ENCODE measurements around the gene KIF13A.
"Not testable (repeated sequence)": the region's sequence is repeated elsewhere in the genome, so short reads cannot be mapped to it uniquely, and the experiment has no call there.

KIF13A gene

DNA sequence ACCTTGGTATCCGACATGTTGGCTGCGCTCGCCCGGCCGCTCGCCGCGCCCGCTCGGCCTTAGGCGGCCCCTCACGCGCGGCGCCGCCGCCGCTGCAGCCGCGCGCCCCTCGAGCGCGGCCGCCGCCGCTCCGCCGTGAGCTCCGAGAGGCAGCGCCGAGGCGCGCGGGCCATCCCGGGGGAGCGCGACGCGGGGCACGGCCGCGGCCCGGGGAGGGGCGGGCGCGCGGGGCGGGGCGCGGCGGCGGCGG is at the start of gene KIF13A:
Gene KIF13A (minus strand): TSS at position 189 of the 250 bp plus-strand sequence. CDS start 172 bp downstream, at position 17.
- DNase-seq: no peak

DNA sequence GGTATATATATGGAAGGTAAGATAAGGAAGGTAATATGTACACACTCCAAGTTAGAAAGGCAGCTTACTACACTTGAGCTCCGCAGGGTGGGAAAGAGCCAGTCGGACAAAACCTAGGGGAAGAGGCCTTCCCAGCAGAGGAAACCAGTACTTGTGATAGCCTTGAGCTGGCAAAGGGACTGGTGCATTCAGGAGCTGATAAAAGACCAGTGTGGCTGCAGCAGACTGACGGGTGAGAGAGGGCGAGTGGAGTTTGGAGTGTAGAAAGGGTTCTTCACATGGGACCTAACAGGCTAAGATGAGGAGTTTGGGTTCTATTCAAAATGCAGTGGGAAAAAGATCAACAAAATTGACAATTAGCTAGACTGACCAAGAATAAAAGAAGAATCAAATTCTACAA is 49.3 kb upstream of the KIF13A start:
- no peak for DNase-seq

DNA sequence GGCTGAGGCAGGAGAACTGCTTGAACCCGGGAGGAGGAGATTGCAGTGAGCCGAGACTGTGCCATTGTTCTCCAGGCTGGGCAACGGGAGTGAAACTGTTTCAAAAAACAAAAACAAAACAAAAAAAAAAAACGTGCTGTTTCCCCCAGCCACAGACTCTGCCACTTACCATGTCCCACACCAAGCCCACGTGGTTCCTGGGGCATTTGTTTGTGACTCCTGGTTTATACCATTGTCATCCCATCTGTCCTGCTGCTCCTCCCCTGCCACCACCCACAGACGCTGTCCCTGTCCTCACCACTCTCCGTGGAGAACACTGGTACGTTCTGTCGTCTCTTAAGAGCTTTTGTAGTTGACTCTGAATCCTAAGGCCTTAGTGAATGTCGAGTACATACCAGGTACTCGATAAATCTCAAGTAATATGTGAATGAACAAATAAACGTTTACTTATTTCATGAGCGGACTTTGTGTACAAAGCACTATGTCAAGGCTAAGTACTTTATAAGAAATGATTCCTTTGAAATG is 48.0 kb upstream of the KIF13A start:
- no peak for DNase-seq

DNA sequence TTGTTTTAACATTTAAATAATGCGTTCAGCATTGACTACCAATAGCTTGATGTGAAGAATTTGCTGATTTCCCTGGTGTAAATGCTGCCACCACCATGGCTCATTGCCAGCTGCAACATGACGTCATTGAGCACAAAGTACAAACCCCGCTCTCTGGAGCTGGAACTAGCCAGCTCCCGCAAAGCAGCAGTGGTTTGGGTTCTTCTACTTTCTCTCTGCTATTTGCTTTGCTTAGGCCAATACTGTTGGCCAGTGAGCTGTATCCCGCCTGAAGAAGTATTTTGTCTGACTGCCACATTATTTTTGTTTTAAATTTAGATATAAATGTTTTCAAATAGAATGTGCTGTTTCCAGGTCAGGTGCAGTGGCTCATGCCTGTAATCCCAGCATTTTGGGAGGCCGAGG is 47.4 kb upstream of the KIF13A start:
- no peak for DNase-seq

DNA sequence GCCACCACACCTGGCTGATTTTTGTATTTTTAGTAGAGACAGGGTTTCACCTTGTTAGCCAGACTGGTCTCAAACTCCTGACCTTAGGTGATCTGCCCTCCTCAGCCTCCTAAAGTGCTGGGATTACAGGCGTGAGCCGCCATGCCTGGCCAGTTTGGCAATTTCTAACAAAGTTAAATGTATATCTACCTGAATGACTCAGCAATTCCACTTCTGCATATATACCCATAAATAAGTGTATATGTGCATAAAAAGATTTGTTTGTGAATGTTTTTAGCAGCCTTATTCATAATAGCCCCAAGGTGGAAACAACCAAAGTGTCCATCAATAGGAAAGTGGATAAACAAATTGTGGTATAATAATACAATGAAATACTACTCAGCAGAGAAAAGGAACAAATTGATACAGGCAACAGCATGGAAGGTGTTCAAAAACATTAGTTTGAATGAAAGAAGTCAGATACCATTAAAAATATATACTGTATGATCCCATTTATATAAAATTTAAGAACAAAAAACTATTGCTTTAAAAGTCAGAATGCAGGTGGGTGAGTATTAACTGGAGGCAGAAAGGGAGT is 44.3 kb upstream of the KIF13A start:
- no peak for DNase-seq

DNA sequence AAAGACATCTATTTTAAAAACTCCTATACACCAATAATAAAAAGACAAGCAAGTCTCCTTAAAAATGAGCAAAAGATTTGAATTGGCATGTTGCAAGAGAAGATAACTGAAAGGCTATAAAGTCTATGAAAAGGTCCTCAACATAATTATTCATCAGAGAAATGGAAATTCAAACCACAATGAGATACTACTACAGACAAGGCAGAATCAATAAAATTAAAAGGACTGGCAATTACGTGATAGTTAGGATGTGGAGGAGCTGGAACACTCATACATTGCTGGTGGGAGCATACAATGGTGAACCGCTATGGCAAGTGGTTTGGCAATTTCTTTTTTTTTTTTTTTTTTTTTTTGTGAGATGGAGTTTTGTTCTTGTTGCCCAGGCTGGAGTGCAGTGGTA is 43.8 kb upstream of the KIF13A start:
- no peak for DNase-seq

DNA sequence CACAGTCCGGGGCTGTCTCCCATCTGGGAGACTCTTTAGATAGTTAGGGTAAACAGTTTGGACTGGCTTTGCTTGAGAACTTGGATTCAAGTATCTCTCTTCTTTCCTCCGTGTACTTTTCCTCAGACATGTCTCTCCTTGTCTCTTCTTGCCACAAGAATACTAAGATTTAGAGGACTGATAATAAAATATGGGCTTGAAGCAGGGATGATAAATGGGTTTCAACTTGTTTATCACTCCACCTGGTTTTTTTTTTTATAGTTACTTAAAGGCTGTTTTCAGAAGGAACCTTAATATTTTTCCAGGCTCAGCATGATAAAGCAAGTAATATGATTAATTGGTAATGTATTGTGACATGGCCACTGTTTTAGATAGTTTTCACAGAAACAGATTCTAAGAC is 40.9 kb upstream of the KIF13A start:
- DNase-seq: no peak

DNA sequence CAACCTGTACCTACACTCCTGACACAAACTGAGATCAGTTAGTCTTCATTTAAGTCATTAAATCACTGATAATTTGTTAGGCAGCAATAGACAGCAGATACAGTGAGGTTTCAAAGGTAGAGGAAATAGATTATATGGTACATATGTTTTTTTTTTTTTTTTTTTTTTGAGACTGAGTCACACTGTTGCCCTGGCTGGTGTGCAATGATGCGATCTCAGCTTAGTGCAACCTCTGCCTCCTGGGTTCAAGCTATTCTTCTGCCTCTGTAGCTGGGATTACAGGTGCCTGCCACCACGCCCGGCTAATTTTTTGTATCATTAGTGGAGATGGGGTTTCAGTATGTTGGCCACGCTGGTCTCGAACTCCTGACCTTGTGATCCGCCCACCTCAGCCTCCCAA is 38.2 kb upstream of the KIF13A start:
- no peak for DNase-seq

DNA sequence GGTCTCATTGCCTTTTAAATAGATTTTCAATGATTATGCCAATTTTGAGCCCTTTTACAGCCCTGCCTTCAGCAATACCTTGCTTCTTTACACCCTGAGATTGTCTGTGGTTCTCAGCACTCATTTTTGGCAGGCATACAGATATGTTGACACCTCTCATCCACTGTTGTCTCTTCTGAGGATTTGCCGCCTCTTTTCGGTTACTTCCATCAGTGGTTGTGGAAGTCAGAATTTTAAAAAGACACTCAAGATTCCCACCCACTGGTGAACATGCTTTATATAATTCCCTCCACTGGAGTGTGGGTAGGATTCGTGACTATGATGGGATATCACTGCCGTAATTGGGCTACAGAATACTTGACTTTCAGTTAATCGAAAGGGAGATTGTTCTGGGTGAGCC is 37.4 kb upstream of the KIF13A start:
- no peak for DNase-seq

DNA sequence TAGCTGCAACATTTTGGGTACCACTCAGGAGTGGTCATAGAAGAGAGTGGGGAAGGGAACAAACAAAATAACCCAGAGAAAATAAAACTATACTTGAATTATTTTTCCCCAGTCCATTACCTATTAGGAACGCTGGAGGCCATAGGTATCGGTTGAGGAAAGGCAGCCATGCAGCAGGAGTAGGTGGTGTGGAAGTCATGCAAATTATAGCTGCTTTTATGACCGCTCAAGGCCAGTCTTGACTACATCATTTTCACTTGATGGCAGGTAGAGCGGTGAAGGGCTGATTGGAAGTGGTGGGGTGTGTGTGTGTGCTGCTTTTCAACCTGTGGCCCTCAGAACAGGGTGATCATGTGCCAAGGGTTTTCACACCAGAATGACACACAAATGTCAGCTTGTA is 36.5 kb upstream of the KIF13A start:
- no peak for DNase-seq

DNA sequence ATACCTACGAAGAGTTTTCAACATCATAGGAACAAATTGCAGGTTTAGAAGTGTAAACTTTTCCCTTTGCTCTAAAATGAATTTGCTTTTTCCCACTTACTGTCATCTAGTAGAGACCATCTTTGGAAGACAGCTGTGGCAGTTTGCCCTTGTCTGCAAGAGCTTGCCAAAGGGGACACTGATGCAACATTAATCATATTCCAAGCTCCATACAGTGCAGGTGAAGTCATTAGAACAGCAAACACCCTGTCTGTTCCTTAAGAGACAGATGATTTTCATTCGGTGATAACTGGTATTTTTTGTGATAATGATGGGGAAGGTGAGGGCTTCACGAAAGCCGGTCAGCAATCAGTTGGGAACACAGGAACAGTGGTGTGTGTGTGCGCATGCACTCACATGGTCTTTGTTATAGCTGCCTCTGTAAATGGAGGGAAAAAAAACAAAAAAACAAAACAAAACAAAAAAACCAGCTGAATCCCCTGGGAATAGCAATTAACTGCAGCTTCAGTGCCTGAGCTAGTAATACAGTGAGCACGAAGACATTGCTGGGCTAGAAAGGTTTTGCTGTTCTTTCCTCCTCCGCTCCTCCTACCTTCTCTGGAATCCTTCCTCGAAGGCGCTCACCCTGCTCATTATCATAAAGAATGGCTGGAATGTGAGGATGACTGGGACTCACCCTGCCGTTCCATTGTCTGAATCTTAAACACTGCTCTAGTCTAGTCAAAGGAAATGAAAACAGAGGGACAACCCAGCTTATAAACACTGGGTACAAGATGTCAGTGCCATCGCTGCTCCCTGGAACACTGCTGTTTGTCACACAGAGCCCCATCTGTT is 35.2 kb upstream of the KIF13A start:
- no peak for DNase-seq

DNA sequence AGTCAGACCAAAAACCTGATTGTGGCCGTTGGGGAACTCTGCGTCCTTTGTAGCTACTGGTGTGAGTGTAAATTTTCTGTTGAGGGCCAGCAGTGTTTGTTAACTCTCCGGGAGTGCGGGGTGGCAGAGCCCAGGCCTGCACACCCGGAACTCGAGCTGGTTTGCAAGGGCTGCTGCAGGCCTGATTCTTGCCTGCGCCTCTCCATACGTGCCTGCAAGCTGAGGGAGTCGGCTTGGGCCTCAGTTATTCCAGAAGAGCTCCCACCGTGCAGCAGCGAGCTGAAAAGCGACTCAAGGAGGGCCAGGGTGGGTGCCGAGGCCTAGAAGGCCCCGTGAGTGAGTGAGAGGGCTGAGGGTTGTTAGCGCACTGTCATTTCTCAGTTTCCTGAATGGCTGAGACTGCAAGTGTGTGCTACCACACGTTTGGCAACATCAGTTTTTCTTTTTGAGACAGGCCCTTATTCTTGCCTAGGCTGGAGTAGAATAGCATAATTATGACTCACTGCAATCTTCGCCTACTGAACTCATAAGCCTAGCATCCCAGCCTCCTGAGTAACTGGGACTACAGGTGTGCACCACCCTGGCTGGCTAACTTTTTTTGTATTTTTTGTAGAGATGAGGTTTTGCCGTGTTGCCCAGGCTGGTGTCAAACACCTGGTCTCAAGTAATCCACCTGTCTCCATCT is 33.9 kb upstream of the KIF13A start:
- DNase-seq: no peak

DNA sequence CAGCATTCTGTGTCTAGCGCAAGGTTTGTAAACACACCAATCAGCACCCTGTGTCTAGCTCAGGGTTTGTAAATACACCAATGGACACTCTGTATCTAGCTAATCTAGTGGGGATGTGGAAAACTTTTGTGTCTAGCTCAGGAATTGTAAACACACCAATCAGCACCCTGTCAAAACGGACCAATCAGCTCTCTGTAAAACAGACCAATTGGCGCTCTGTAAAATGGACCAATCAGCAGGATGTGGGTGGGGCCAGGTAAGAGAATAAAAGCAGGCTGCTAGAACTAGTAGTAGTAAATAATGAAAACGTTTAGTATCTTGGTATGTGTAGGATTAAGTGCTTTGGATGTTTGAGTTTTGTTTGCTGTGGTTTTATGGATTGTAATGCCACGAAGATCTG is 33.1 kb upstream of the KIF13A start:
- DNase-seq: not testable (repeated sequence)

DNA sequence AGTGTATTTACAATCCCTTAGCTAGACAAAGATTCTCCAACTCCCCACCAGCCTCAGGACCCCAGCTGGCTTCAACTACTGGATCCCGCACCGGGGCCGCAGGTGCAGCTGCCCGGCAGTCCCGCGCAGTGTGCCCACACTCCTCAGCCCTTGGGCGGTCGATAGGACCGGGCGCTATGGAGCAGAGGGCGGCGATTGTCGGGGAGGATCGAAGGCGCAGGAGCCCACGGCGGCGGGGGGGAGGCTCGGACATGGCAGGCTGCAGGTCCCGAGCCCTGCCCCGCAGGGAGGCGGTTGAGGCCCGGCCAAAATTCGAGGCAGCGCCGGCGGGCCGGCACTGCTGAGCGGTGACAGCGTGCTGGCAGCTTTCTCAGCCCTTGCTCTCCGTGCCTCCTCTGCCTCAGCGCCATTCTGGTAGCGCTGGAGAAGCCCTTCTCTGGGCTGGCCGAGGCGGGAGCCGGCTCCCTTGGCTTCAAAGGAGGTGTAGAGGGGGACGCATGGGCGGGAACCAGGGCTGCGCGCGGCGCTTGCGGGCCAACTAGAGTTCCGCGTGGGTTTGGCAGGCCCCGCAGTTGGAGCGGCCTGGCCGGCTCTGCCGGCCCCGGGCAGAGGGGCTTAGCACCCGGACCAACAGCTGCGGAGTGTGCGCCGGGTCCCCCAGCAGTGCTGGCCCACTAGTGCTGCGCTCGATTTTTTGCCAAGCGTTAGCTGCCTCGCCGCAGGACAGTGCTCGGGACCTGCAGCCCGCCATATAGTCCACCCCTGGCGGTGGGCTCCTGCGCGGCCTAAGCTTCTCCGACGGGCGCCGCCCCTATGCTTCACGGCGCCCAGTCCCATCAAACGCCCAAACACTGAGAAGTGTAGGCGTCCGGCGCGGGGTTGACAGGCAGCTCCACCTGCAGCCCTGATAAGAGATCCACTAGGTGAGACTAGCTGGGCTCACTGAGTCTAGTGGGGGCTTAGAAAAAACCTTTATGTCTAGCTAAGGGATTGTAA is 32.4 kb upstream of the KIF13A start:
- no peak for DNase-seq

DNA sequence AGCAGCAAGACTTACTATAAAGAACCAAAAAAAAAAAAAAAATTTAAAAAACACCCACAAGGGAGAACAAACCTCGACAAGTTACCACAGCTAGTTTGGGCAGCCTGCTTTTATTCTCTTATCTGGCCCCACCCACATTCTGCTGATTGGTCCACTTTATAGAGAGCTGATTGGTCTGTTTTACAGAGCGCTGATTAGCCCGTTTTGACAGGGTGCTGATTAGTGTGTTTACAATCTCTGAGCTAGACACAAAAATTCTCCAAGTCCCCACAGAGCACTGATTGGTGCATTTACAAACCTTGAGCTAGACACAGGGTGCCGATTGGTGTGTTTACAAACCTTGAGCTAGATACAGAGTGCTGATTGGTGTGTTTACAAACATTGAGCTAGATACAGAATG is 31.7 kb upstream of the KIF13A start:
- not testable (repeated sequence) for DNase-seq

DNA sequence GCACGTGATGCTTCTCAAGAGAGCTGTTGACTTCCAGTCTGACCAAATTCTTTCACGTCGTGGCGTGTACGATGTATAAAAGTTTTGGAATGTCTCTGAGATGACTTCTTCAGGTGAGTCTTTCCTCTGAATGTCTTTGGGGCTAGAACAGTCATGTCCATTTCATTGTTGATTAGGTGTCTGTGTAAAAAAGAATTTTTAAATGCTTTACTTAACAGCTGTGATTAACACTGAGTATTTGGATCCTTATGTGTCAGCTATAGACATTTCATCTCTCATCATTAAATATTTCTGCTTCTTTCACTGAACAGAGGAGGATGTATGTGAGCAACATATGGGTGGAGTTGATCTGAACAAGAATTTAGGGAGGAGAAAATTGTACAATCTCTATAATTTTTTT is 29.3 kb upstream of the KIF13A start:
- DNase-seq: no peak

DNA sequence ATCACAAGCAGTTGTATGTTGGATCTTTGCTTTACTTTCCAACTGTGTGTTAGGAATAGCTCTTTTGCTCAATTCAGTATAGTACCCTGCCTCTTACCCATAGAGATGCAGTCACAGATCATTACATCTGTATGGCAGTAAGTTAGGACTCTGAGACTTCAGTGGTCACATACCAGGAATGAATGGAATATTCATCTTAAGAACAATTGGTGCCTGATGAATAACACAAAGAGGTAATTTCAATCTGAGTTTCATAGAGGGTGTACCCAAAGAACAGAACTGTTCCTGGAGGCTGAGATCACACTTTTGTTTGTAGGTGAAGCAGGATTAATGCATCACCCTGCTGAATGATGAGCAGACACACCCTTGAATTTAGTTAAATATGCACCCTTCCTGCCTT is 28.7 kb upstream of the KIF13A start:
- no peak for DNase-seq

DNA sequence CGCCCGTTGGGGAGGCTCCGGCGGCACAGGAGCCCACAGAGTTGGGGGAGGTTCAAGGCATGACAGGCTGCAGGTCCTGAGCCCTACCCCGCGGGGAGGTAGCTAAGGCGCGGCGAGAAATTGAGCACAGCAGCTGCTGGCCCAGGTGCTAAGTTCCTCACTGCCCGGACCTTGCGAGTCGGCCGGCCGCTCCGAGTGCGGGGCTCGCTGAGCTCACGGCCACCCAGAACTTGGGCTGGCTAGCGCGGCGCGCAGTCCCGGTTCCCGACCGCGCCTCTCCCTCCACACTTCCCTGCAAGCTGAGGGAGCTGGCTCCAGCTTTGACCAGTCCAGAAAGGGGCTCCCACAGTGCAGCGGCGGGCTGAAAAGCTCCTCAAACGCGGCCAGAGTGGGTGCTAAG is 23.9 kb upstream of the KIF13A start:
- no peak for DNase-seq

DNA sequence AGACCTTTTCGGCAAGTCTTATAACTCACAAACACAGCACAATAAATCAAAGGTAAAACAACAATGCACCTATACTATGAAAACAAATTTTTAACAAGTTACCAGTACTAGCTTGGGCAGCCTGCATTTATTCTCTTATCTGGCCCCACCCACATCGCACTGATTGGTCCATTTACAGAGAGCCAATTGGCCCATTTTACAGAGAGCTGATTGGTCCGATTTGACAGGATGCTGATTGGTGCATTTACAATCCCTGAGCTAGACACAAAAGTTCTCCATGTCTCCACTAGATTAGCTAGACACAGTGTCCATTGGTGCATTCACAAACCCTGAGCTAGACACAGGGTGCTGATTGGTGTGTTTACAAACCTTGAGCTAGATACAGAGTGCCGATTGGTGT is 23.1 kb upstream of the KIF13A start:
- DNase-seq: not testable (repeated sequence)

DNA sequence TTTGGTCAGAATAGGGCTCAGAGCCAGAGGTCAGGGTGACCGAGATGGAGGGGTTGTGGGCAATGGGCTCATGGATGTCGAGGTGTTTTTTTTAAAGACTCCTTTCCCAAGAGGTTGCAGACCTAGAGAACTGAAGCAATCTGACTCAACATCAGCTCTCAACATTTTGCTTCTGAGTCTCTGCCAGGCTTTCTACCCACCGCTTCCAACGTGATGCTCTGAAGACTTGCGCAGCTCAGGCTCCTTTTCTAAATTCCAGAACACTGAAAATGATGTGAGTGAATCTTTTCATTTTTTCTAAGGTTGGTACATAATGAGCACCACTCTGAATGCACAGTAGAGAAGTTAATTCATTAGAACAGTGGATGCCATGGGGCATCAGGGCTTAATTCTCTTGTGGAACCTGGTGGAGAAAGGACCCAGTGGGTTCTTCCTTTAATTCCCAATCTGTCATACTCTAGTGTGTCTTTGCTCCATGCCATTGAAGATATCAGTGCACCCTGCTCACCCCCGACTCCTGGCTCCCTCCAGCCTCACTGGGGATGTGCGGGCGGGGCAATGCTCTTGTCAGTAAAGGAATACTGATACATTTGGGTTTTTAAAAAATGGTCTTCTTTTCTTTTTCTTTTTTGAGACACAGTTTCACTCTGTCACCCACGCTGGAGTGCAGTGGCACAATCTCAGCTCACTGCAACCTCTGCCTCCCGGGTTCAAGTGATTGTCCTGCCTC is 17.0 kb upstream of the KIF13A start:
- DNase-seq: no peak

DNA sequence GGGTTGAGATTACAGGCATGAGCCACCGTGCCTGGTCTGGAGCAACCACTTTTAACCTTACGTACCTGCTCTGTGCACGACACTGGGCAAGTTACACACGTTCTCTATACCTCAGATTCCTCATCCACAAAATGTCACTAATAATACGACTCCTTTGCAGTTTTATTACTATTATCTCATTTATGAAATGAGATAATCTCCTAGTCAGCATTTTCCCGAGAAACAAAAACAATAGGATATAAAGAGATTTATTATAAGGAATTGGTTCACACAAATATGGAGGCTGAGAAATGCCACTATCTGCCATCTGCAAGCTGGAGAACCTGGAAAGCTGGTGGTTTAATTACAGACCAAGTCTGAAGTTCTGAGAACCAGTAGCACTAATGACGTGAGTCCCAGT is 12.0 kb upstream of the KIF13A start:
- no peak for DNase-seq

DNA sequence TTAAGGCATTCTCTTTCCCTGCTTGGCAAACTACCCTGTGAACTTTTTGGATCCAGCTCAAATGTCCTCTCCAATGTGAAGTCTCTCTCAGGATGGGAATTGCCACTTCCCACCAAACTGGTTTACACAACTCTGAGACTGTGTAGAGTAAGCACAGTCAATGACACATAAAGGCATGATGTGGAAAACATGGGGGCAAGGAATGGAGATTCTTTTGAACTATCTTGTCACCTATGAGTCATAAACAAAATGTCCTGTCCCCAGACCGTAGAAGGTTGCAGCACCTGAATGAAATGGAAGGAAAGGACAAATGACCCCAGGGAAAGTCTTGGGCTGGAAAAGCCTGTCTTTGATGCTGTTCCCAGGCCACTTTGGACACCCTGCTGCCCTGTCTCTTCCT is 11.0 kb upstream of the KIF13A start:
- DNase-seq: no peak

Measured in NCI-H510A treated with DMSO at 0.1 percent for 48 hours (cell line).